Measurements from ENCODE around the gene SRSF12.
A peak's percentile ranks its signal among the peaks of the same experiment; 100 is the strongest.

Gene SRSF12

GRCh38 chr6:89117211-89118108, at the start of gene SRSF12:
Gene SRSF12 (minus strand): TSS chr6:89118071. CDS start chr6:89117887, 184 bp downstream.
- peak within 1 kb of the TSS; percentile 49 for H3K4me3 ChIP-seq (ENCODE audit: control insufficient read depth, low read depth, low read length)
- TF ChIP-seq CTCF (conservative IDR thresholded peaks at IDR 0.05; ENCODE audit: control insufficient read depth, insufficient read depth, low read depth, low read length), result no peak
- DNase-seq (ENCODE audit: low read depth), result no peak

- no peak overlapping the region for H3K4me3 ChIP-seq (ENCODE audit: control insufficient read depth, low read depth, low read length)
- DNase-seq (ENCODE audit: low read depth), result peak; percentile 26
- TF ChIP-seq CTCF (conservative IDR thresholded peaks at IDR 0.05; ENCODE audit: control insufficient read depth, insufficient read depth, low read depth, low read length), result no peak
Measured at GRCh38 chr6:89162047-89162371, 44.1 kb upstream of the SRSF12 start.

- peak; percentile 61 for DNase-seq (ENCODE audit: low read depth)
- no peak overlapping the region for H3K4me3 ChIP-seq (ENCODE audit: control insufficient read depth, low read depth, low read length)
- TF ChIP-seq CTCF (conservative IDR thresholded peaks at IDR 0.05; ENCODE audit: control insufficient read depth, insufficient read depth, low read depth, low read length), result no peak
Measured at GRCh38 chr6:89161326-89162046, 43.6 kb upstream of the SRSF12 start.

GRCh38 chr6:89160331-89161092, 42.6 kb upstream of the SRSF12 start:
- no peak overlapping the region for H3K4me3 ChIP-seq (ENCODE audit: control insufficient read depth, low read depth, low read length)
- no peak for DNase-seq (ENCODE audit: low read depth)
- TF ChIP-seq CTCF (conservative IDR thresholded peaks at IDR 0.05; ENCODE audit: control insufficient read depth, insufficient read depth, low read depth, low read length), result no peak

GRCh38 chr6:89154131-89154530, 36.3 kb upstream of the SRSF12 start:
- H3K4me3 ChIP-seq (ENCODE audit: control insufficient read depth, low read depth, low read length), result no peak overlapping the region
- no peak for TF ChIP-seq CTCF (conservative IDR thresholded peaks at IDR 0.05; ENCODE audit: control insufficient read depth, insufficient read depth, low read depth, low read length)
- no peak for DNase-seq (ENCODE audit: low read depth)

- no peak overlapping the region for H3K4me3 ChIP-seq (ENCODE audit: control insufficient read depth, low read depth, low read length)
- TF ChIP-seq CTCF (conservative IDR thresholded peaks at IDR 0.05; ENCODE audit: control insufficient read depth, insufficient read depth, low read depth, low read length), result no peak
- peak; percentile 35 for DNase-seq (ENCODE audit: low read depth)
Measured at GRCh38 chr6:89148016-89148750, 30.3 kb upstream of the SRSF12 start.

Measured in fibroblast of mammary gland (primary cell).